ENCODE measurements around the gene TIMM44. TPM values are rescaled to one million over a fixed set of nuclear protein-coding genes. Genes with fewer than 3 reads are reported as not detected.

The TIMM44 gene
- total and polyA plus RNA-seq, 4 donors, result 38.4 to 75.8 (median 53.0) TPM

GRCh38 chr19:7934766-7935165 lies 8.7 kb downstream of the TIMM44 start:
- Histone ChIP-seq H3K36me3 (ENCODE audit: control insufficient read depth in 4 of 4, insufficient read depth in 4 of 4, low read length in 4 of 4) (peaks cover 23 to 65% (median 26%) of the 10 kb centered on the region in 4 donors), H3K9me3 (ENCODE audit: control insufficient read depth in 4 of 4, insufficient read depth in 3 of 4, low read length in 3 of 4) (no peaks in the 10 kb centered on the region), H3K9ac (ENCODE audit: insufficient read depth in 1 of 2, low read length in 2 of 2) (no peak overlapping the region), H3K27ac (ENCODE audit: low read depth in 1 of 2, low read length in 1 of 2) (no peak overlapping the region), H3K27me3 (ENCODE audit: control insufficient read depth in 3 of 3, insufficient read depth in 3 of 3, low read length in 2 of 3) (no peaks in the 10 kb centered on the region), H3K4me3 (no peak overlapping the region), H3K4me1 (ENCODE audit: control insufficient read depth in 5 of 5, insufficient read depth in 5 of 5, low read length in 5 of 5) (peaks cover 0 to 1% (median 0%) of the 10 kb centered on the region in 5 donors)
- WGBS, 2 donors, result 93 to 94% methylated on average over 21 of the region's 21 CpGs
- ATAC-seq (ENCODE audit: insufficient read depth, low FRiP score), result no peak
- DNase-seq, result no peak
- no peak for TF ChIP-seq CTCF (IDR thresholded peaks at IDR 0.05; ENCODE audit: control extremely low read depth, extremely low read depth)

- H3K36me3 ChIP-seq (ENCODE audit: control insufficient read depth in 4 of 4, insufficient read depth in 4 of 4, low read length in 4 of 4), result peaks cover 22 to 67% (median 26%) of the 10 kb centered on the region in 4 donors
- H3K9me3 ChIP-seq (ENCODE audit: control insufficient read depth in 4 of 4, insufficient read depth in 3 of 4, low read length in 3 of 4), result no peaks in the 10 kb centered on the region
- TF ChIP-seq CTCF (IDR thresholded peaks at IDR 0.05; ENCODE audit: control extremely low read depth, extremely low read depth), result no peak
- no peak for DNase-seq
- H3K4me3 ChIP-seq, result no peak overlapping the region
- no peak overlapping the region for H3K9ac ChIP-seq (ENCODE audit: insufficient read depth in 1 of 2, low read length in 2 of 2)
- peaks cover 0 to 3% (median 0%) of the 10 kb centered on the region in 5 donors for H3K4me1 ChIP-seq (ENCODE audit: control insufficient read depth in 5 of 5, insufficient read depth in 5 of 5, low read length in 5 of 5)
- ATAC-seq (ENCODE audit: insufficient read depth, low FRiP score), result no peak
- WGBS, 2 donors, result 91 to 93% methylated on average over 53 to 55 of the region's 55 CpGs
- no peaks in the 10 kb centered on the region for H3K27me3 ChIP-seq (ENCODE audit: control insufficient read depth in 3 of 3, insufficient read depth in 3 of 3, low read length in 2 of 3)
- no peak overlapping the region for H3K27ac ChIP-seq (ENCODE audit: low read depth in 1 of 2, low read length in 1 of 2)
Observed at GRCh38 chr19:7933828-7934725, 9.4 kb downstream of the TIMM44 start.

- no peak for TF ChIP-seq CTCF (IDR thresholded peaks at IDR 0.05; ENCODE audit: control extremely low read depth, extremely low read depth)
- peaks cover 20 to 67% (median 27%) of the 10 kb centered on the region in 4 donors for H3K36me3 ChIP-seq (ENCODE audit: control insufficient read depth in 4 of 4, insufficient read depth in 4 of 4, low read length in 4 of 4)
- H3K9ac ChIP-seq (ENCODE audit: insufficient read depth in 1 of 2, low read length in 2 of 2), result no peak overlapping the region
- no peak overlapping the region for H3K4me3 ChIP-seq
- 90 to 92% methylated on average over 14 of the region's 14 CpGs for WGBS, 2 donors
- no peak overlapping the region for H3K27ac ChIP-seq (ENCODE audit: low read depth in 1 of 2, low read length in 1 of 2)
- peaks cover 0 to 10% (median 0%) of the 10 kb centered on the region in 5 donors for H3K4me1 ChIP-seq (ENCODE audit: control insufficient read depth in 5 of 5, insufficient read depth in 5 of 5, low read length in 5 of 5)
- no peak for DNase-seq
- no peaks in the 10 kb centered on the region for H3K27me3 ChIP-seq (ENCODE audit: control insufficient read depth in 3 of 3, insufficient read depth in 3 of 3, low read length in 2 of 3)
- H3K9me3 ChIP-seq (ENCODE audit: control insufficient read depth in 4 of 4, insufficient read depth in 3 of 4, low read length in 3 of 4), result no peaks in the 10 kb centered on the region
- no peak for ATAC-seq (ENCODE audit: insufficient read depth, low FRiP score)
Observed at GRCh38 chr19:7933411-7933810, 10.1 kb downstream of the TIMM44 start.

All from lung (tissue), 12 donors.